Activated effector memory CD4-positive, alpha-beta T cell treated with Interleukin-2 at 50 U/mL for 16 hours (primary cell): ENCODE results near the gene MTFR2.
"Not testable (repeated sequence)": the region's sequence is repeated elsewhere in the genome, so short reads cannot be mapped to it uniquely, and the experiment has no call there.

Source experiments
- DNase-seq: peaks from one replicate; pipeline ENCODE4 v3.0.0-alpha.2; 2020

Gene MTFR2

DNA sequence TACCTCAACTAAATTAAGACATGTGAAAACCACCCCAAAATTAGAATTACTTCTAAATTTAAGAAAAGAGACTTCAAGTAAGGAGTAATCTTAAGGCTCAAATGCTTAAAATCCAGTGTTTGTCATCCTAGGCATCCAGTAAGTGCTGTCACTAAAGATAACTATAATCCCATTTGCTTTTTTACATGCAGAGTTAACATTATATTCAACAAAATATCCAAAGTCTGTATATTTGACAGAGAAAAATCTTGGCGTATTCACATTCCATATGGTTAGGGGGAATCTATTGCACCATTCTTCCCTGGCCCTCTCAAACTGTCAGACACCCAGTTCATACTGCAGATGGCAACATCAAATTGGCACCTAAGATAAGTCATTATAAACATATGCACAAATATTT is 17.4 kb downstream of the MTFR2 start:
- DNase-seq, result no peak

DNA sequence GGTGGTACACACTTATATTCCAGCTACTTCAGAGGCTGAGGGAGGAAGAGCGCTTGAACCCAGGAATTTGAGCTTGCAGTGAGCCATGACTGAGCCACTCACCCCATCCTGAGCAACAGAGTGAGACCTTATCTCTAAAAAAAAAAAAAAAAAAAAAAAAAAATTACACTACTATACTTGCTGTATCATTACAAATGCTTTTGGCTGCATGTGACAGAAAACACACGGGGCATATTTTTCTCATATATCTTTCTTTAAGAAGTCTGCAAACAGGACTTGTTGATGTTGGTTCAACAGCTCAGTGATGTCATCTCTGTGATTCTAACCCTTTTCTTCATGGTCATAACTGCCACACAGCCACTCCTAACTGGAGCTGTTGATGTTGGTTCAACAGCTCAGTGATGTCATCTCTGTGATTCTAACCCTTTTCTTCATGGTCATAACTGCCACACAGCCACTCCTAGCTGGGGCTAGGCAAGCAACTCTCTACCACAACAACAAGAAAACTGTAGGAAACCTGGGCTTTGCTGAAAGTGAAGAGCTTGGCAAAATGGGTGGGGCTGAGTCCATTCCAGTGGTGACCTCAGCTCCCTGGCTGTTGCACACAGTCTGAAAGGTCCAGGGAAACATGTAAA is 19.8 kb downstream of the MTFR2 start:
- no peak for DNase-seq

DNA sequence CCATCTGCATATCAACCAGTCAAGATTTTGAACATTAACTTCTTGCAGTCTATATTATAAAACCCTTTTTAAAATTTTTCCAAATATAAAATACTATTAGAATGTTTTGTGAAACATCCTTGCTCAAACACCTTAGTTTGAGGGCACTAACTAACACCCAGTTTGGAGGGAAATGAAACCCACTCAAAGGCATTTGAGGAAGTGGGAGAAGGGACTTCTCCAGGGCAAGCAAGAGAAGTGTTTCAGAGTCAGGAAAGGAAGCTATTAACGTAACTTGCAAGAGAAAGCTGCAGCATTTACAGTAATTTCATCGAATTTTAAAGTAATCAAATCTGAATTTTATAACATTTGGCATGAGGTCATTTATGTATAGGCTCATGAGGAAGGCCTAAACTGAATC is 21.3 kb downstream of the MTFR2 start:
- no peak for DNase-seq

DNA sequence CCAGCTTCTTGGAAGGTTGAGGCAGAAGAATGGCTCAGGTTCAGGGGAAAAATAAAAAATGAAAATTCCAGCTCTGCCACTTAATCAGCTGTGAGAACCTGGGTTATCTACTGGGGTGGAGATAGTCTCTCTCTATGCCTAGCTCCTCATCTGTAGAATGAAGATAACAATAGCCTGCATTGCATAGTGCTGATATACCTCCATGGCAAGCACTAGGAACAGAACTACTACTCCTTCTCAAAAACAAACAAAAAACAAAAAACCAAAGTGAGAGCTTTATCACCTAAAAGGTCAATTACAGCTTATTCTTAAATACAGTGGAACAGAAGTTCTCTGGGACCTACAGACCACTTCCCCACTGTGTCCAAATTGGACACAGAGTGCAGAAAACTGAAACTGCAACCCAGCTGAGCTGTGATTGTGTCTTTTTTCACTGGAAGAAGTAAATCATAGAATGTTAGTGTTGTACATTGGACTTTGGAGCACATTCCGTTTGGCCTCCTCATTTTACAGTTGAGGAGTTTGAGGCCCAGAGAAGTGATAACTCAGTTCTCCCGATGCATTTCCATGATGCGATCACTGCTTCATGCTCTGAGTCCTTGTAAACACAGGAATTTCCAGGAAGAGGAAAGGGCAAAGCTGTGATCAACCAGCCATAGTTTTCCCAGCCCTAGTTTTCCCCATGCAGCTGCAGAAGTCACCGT is 23.3 kb downstream of the MTFR2 start:
- DNase-seq, result no peak

DNA sequence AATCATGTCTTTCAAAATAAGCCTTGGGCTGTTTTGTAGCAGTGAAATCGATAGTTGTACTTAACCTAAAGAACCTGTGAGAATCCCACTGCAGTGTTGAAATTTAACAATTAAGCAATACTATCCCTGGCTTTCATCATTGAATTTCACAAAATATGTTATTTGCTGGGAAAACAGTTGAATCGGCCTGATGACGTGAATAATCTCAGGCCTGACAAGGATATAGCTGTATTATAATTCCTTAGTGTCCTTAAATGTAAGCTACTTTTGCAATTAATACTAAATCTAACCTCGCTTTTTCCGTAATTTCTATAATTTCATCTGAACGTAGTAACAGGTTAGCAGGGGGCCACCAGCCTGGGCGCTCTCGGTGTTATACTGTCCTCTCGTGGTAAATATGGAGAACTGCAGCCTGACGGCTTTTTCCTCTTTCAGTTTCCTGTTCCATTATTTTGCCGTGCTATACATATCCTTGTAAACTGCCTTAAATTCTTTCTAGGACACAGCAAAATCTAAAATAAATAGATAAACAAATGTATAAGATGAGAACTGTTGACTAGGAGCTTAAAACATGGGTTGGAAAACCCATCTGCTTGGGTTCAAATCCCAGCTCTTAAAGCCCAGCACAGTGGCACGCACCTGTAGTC is 24.0 kb downstream of the MTFR2 start:
- DNase-seq, result peak; percentile 20

DNA sequence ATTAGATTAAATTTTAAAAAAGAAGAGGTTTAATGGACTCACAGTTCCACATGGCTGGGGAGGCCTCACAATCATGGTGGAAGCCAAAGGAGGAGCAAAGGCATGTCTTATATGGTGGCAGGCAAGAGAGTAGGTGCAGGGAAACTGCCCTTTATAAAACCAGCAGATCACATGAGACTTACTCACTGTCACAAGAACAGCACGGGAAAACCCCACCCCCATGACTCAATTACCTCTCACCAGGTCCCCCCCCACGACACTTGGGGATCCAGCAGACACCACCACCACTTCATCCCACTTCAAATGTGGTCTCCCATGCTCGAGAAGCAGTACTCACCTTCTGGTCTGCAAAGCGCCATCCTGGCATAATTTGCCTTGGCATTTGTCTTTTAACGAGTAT is 24.6 kb downstream of the MTFR2 start:
- no peak for DNase-seq

DNA sequence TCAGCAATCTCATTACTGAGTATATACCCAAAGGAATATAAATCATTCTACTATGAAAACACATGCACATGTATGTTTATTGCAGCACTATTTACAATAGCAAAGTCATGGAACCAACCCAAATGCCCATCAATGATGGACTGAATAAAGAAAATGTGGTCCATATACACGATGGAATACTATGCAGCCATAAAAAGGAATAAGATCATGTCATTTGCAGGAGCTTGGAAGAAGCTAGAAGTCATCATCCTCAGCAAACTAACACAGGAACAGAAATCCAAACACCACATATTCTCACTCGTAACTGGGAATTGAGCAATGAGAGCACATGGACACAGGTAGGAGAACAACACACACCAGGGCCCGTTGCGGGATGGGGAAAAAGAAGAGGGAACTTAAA is 25.1 kb downstream of the MTFR2 start:
- DNase-seq, result not testable (repeated sequence)

DNA sequence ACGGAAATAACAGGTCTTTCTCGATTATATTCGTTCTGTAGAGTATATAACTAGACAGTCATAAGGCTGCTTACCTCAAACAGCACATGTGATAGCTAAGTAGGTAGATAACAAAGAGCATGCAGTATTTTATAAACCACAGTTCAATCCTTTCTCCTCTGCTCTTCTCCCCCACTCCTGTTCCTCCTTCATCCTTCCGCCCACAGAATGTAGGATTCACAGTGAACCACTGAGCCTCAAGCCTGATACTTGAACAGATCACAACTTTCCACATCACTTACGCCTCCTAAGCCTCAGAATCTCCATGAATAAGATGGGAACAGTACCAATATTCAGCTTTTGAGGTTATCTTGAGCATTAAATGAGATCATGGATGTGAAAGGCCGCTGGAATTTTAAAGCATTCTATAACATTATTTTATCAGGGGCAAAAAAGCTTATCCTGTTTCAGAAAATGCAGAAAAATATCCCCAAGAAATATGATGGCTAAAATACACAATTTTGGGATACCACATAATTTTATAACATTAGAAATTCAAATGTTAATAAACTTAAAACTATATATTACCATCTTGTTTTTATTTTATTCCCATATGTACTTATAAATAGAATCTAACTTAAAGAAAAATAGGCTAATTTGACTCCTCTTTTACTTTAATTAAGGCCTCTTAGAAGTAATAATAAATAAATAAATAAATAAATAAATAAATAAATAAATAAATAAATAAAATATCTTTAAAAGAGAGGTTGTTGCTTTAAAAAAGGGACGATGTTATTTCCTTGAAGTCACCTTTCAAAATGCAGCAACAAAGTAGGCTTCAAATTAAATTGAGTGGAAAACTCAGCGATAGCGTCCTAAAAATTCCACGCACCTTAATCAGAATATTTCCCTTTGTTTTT is 33.4 kb downstream of the MTFR2 start:
- no peak for DNase-seq

DNA sequence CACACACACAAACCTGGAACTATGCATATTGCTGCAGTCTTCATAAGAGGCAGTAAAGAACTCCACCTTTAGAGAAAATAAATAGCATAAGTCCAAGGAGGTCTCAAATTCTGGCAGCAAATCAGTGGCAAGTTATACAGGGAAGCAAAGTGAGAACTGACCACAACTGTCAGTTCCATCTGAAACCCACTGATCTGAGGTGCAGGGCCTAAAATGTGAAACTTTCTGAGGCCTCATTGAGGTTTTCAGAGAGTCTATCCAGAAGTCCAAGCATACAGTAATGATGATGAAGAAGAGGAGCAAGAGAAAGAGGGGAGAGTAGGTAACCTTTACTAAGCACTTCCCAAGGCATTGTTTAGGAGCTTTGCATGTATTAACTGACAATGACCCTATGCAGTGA is 36.3 kb downstream of the MTFR2 start:
- DNase-seq, result no peak

DNA sequence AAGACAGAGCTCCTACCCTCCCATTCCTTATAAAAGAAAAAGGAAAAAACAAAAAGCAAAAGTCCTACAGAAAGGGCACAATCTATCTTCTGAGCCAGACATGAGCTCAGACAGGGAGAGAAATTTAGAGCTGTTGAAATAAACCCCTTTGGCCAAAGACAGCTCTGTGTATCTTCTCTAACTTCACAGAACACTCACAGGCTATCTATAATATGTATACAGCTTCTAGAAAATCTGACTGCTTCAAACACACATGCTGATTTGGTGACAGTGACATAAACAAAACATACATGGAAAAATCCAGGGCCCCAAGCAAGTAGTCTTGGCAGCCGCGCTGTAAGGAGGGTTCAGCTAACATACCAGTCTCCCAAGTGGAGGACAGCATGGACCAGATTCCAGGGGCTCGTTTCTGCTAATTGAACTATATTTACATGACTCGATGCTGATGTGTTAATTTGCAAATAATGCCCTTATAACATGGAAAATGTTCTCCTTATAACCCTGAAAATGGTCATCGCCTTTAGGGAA is 37.0 kb downstream of the MTFR2 start:
- no peak for DNase-seq

DNA sequence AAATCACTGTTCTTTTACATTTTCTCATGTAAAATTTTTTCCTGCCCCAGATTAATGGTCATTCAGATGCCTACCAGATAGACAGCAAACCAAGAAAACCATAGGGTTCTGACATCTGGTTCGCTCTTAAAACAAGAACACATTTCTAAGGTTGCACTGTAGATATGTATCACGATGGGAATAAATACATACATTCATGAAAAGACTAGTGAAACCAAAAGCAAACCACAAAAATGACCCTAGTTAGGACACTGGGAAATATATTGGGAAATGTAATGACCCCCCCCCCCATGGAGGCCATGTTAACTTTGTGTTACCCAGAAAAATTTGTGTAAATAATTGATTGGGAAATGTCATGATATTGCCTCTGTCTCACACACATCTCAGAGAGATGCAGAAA is 37.5 kb downstream of the MTFR2 start:
- DNase-seq, result no peak

DNA sequence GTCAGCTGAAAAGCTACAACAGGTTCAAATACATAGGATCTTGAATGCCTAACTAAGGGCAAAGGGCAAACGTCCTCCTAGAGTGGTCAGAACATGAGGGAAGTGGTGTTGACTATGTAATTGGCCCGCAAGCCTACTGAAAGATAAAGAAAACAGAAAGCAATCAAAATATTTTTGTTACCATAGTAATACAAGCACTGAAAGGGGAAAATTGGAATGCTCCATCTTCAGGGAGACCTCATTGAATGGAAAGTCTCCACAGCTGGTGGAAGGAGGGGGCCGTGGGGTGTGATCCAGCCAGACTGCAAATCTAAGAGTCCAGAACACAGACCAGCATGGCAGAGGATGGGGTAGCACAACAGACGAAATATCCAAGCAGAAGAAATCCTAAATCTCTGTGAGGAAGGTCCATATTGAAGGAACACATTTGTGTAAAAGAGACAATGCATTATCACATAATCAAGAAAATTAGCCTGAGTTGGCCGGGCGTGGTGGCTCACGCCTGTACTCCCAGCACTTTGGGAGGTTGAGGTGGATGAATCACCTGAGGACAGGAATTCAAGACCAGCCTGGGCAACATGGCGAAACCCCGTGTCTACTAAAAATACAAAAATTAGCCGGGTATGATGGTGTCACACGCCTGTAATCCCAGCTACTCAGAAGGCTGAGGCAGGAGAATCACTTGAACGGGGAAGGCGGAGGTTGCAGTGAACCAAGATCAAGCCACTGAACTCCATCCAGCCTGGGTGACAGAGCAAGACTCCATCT is 39.5 kb downstream of the MTFR2 start:
- DNase-seq, result no peak

DNA sequence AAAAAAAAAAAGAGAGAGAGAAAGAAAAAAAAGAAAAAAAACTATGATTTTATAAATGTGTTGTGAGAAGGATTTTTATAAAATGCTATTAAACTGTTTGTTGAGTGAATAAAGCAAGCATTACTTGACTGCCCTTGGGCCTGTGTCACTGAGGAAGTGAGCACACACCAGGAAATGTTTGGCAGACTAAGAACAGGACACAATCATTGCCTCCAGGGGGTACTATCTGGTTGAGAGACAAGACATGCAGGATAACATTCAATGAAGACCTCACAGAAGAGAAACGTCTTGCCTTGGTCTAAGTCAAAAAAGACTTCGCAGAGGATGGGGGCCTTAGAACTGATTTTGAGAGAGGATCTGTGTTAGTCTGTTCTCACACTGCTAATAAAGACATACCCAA is 40.6 kb downstream of the MTFR2 start:
- DNase-seq, result no peak

DNA sequence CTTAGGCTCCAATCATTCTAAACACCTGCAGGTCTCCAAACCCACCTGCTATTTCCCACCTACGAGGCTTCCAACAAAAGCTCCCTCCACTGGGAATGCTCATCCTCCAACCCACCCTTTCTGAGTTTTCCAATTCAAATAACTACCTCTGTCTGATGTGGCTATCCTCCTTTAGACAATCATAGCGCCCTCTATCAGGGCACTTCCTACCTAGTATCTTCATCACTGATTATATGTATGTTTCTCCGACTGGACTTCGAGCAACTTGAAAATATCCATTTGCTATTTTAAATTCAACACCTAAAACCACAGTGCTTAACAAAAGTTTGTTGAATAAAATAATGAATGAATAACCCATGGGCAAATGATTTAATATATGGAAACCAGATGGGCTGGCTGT is 41.3 kb downstream of the MTFR2 start:
- no peak for DNase-seq

DNA sequence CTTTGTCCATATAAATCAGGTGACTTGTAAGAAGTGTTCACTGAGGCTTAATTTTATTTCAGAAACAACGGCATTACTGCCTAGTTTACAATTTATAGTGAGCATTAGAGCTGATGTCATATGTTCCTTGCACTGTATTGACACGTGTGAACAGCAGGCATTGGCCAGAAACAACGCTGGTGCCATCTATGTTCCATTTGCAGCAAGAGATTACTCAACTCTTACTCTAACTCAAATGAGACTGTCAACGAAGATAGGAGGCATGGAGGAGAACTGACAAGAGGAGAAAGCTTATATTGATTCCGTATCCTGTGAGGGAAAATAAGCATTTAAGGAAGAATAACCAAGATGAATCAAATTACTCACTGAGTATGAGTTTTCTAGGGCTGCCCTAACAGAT is 48.4 kb downstream of the MTFR2 start:
- no peak for DNase-seq

DNA sequence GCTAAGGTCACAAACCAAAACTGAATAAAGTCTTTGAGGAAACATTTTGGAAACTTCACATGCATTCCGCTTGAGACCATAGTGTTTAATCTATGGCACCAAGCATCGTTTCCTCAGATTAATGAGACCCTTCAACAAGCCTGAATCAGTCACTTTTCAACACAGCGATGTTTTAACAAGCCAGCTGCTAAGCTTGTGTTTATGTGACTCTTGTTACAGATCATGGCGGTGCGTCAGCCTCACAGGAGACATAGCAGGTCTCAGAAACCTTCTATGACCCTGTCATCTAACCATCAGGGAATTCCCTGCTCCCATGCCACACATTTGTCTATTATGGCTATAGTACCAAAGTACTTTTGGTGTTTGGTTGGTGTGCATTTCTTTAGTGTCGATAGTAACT is 57.2 kb downstream of the MTFR2 start:
- no peak for DNase-seq

DNA sequence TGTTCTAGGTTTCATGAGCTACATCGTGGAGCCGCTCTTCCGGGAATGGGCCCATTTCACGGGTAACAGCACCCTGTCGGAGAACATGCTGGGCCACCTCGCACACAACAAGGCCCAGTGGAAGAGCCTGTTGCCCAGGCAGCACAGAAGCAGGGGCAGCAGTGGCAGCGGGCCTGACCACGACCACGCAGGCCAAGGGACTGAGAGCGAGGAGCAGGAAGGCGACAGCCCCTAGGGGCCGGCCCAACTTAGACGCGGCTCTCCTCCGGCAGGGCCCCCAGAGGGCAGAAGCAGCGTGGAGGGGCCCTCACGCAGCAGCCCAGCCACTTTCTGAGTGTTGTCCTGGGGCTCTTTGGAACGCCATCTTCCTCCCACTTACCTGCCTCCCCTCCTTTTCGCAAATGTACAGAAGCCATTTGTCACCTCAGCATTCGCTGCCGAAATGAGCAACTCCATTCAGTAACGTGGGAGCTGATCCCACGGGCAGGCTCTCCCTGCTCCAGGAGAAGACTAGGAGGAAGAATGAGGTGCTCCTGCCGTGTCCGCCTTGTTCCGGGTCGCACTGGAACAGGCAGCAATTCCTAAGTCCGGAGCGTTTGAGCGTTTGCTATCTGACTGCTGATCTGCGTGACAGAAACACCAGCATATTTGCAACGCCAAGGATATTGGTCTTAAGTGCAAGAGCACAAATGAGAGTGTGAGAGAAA is 58.4 kb downstream of the MTFR2 start:
- DNase-seq, result no peak

DNA sequence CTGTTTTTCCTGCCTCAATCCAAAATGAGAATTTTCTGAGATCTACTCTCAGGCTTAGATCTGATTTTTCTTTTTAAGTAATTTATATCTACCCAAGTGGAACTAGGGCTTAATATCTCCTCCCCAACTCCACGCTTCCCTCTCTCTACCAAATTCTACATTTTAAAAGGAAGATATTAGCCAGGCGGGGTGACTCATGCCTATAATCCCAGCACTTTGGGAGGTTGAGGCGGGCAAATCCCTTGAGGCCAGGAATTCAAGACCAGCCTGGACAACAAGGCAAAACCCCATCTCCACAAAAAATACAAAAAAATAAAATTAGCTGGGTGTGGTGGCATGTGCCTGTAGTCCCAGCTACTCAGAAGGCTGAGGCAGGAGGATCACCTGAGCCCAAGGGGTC is 61.0 kb downstream of the MTFR2 start:
- no peak for DNase-seq

DNA sequence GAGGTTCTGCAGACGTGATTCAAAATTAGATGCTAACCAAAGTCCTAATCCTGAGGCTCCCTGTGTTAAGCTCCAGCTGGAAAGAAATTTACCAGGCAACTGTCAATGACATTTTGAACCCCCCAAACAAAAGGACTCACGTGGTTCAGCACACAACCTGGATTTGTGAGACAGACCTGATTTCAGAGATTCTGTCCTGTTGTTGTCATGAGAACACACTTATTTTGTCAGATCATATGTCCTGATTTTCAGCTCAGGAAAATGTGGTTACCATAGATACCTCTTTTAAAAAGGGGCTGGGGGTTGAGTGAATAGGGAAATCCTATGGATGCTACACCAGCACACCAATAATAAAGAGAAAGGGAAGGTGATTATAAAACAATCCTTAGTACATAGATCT is 61.6 kb downstream of the MTFR2 start:
- DNase-seq, result no peak

DNA sequence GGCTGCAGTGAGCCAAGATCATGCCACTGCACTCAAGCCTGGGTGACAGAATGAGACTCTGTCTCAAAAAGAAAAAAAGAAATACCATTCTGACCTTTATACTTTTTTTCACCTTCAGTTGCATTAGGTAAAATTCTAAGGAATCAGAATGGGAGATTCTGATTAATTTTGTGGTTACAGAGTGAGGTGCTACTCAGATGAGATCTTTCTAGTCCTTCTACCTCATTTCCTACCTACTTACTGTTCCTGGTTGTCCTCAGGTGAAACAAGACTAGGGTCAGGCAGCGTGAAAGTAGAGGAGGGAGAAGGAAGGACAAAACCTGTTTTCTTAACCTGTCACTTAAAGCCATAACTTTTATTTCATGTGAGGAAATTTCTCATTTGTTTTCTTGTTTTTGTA is 63.7 kb downstream of the MTFR2 start:
- DNase-seq, result no peak

DNA sequence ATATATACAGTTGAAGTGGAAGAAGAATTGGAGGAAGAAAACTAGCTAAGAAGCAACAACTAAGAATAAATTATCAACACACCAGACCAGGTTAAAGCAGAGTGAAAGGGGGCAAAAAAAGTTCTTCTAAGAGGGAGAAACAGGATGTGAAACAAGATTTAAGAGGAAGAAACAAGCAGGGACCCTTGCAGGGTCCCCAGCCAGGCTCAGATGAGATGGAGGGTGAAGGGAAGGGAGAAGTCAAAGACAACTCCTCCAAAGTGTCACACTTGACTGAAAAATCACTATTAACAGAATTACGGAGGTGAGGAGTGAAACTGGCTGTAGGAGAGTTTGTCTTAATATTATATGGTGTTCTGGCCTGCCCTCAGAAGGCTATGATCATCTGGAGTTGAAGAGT is 65.4 kb downstream of the MTFR2 start:
- DNase-seq, result no peak

DNA sequence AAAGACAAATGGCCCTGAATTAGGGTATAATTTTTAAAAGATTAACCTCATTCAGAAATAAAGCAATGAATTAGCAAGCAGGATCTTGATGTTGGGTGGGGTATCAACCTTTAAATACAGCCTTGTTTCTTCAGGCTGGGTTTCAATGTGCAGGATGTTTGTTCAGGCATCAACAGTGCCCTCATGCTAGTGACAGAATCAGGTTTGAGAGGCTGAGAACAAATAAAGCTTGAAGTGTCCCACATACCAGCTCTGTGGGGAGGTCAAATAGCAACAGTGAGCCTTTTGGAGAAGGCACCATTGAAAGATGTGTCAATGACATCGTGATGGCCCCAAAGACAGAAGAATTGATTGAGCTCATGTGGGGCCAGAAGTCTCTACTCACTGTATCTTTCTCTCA is 68.2 kb downstream of the MTFR2 start:
- DNase-seq, result no peak
